ENCODE measurements around the gene KCNH2. TPM values are rescaled to one million over a fixed set of nuclear protein-coding genes. Genes with fewer than 3 reads are reported as not detected.

The KCNH2 gene
- total RNA-seq, 2 donors from 2014 or later: 2.2 to 5.6 TPM

DNA sequence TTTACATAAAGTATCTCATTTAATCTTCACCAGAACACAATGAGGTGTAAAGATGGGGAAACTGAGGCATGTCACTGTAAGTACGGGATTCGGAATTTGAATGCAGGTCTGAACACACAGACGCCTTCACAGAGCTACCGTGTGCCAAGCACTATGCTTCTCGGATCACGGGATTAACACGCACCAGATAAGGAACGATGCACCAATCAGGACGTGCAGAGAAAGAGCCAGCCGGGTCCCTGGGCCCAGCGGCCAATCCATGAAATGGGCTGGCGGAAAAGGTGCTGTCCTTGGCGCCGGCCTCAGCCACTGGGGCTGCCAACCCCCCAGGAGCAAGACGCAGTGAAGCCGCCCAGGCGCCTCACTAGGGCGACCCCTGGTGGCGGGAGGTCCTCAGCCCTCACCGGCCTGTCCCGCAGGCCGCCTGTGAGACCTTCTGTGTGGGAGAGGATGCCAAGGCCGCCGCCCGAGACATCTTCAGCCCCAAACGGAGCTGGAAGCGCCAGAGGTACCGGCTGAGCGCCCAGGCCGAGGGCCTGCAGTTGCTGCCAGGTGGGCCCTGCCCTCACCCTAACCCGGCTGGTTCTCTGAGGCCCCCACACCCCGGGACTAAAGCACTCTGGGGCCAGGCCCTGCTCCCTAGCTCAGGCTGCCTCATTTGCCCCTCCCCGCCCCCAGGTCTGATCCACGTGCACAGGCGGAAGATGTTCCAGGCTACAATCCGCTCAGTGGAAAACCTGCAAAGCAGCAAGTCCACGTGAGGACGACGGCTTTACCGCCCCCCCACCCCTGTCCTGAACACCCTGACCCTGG lies 30.6 kb upstream of the KCNH2 start:
- H3K27me3 Mint-ChIP-seq: no peaks in the 10 kb centered on the region
- H3K4me3 Mint-ChIP-seq: peak overlapping the region; percentile 86
- ATAC-seq: peak; percentile 60
- peak; percentile 67 to 80 (median 74) for DNase-seq
- peak overlapping the region; percentile 94 for H3K27ac Mint-ChIP-seq
- H3K9me3 ChIP-seq (ENCODE audit: control insufficient read depth, low read length, poor library complexity, severe bottlenecking): no peaks in the 10 kb centered on the region
- H3K4me1 Mint-ChIP-seq: peaks cover 51% of the 10 kb centered on the region
- no peaks in the 10 kb centered on the region for H3K36me3 Mint-ChIP-seq (ENCODE audit: low read depth)

DNA sequence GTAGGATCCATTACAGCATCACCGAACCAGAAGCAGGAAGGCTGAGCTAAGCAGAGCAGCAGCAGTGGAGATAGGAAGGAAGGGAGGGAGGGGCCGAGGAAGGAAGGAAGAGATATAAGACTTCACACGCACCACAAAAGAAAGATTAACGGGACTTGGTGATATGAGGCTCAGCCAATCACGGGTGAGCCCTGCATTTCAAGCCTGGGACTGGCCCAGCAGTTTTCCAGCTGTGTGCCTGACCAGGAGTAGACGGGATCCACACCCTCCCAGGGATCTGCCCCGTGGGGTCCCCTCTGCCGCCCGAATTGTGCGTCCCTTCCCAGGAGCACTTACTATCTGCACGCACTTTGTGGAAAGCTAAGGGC lies 30.0 kb upstream of the KCNH2 start:
- H3K4me1 Mint-ChIP-seq: peaks cover 51% of the 10 kb centered on the region
- H3K27ac Mint-ChIP-seq: peak overlapping the region; percentile 94
- H3K4me3 Mint-ChIP-seq: peak overlapping the region; percentile 86
- H3K9me3 ChIP-seq (ENCODE audit: control insufficient read depth, low read length, poor library complexity, severe bottlenecking): no peaks in the 10 kb centered on the region
- DNase-seq: peak in 1 of 3 donors; percentile 22
- peak; percentile 72 for ATAC-seq
- H3K27me3 Mint-ChIP-seq: no peaks in the 10 kb centered on the region
- H3K36me3 Mint-ChIP-seq (ENCODE audit: low read depth): no peaks in the 10 kb centered on the region

DNA sequence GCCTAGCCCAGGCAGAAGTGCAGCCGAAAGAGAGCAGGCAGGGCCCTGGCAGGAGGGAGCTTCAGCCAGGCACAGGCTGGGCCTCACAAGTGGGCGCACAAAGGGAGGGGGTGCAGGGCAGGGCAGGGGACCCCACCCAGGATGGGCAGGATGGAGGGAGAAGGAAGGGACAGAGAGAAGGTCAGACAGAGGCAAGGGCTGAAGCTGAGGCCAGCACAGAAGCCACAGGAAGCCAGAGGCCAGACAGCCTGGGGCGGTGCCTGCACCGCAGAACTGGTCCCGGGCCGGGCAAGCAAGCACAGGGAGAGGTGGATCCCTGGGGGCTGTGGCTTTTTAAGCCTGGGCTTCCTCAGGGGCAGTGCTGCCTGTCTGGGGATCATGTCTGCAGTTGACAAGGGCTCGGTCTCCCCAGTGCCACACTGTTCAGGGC lies 29.4 kb upstream of the KCNH2 start:
- peaks cover 47% of the 10 kb centered on the region for H3K4me1 Mint-ChIP-seq
- DNase-seq: no peak
- H3K9me3 ChIP-seq (ENCODE audit: control insufficient read depth, low read length, poor library complexity, severe bottlenecking): no peaks in the 10 kb centered on the region
- no peaks in the 10 kb centered on the region for H3K27me3 Mint-ChIP-seq
- ATAC-seq: no peak
- H3K4me3 Mint-ChIP-seq: peak overlapping the region; percentile 86
- H3K27ac Mint-ChIP-seq: peak overlapping the region; percentile 94
- H3K36me3 Mint-ChIP-seq (ENCODE audit: low read depth): no peaks in the 10 kb centered on the region

DNA sequence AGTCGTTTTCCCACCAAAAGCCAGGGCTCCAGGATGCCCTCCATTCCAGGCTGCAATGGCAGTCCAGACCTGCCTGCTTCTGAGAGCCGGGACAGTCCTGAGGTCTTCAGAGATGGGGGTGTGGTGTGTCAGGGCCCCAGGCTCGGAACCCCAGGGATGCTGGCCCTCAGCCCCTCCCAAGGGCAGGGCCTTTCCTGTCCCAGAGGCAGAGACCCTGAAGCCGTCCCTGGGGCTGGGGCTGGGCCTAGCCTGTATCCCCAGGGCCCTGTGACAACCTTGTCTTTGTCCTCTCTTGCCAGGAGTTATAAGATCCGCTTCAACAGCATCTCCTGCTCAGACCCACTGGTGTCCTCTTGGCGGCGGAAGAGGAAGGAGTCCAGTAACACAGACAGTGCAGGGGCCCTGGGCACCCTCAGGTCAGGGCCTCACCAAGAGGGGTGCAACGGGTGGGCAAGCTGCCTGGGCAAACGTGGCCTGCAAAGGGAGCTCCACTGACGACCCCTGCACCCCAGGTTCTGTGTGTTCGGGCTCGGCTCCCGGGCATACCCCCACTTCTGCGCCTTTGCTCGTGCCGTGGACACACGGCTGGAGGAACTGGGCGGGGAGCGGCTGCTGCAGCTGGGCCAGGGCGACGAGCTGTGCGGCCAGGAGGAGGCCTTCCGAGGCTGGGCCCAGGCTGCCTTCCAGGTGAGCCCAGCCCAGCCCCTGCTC lies 28.6 kb upstream of the KCNH2 start:
- no peaks in the 10 kb centered on the region for H3K9me3 ChIP-seq (ENCODE audit: control insufficient read depth, low read length, poor library complexity, severe bottlenecking)
- H3K36me3 Mint-ChIP-seq (ENCODE audit: low read depth): no peaks in the 10 kb centered on the region
- ATAC-seq: no peak
- H3K27ac Mint-ChIP-seq: peak overlapping the region; percentile 94
- no peak for DNase-seq
- H3K4me3 Mint-ChIP-seq: no peak overlapping the region
- H3K4me1 Mint-ChIP-seq: peaks cover 42% of the 10 kb centered on the region
- H3K27me3 Mint-ChIP-seq: no peaks in the 10 kb centered on the region

DNA sequence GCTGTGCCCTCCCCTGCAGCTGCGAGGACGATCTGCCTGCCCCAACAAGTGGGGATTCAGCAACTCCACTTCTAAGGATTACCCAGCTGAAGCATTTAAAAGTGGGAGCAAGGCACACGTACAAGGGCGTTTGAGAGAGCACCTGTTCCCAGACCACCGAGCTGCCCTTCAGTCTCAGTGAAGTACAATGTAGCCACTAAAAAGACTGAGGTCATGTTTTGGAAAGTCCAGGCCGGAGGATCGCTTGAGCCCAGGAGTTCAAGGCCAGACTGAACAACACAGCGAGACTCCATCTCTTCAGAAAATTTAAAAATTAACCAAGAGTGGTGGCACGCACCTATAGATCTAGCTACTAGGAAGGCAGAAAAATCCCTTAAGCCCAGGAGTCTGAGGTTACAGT lies 27.4 kb upstream of the KCNH2 start:
- Mint-ChIP-seq H3K4me1 (peaks cover 37% of the 10 kb centered on the region), H3K27ac (no peak overlapping the region), H3K36me3 (ENCODE audit: low read depth) (no peaks in the 10 kb centered on the region), H3K27me3 (no peaks in the 10 kb centered on the region), H3K4me3 (no peak overlapping the region)
- no peak for ATAC-seq
- no peak for DNase-seq
- no peaks in the 10 kb centered on the region for H3K9me3 ChIP-seq (ENCODE audit: control insufficient read depth, low read length, poor library complexity, severe bottlenecking)

DNA sequence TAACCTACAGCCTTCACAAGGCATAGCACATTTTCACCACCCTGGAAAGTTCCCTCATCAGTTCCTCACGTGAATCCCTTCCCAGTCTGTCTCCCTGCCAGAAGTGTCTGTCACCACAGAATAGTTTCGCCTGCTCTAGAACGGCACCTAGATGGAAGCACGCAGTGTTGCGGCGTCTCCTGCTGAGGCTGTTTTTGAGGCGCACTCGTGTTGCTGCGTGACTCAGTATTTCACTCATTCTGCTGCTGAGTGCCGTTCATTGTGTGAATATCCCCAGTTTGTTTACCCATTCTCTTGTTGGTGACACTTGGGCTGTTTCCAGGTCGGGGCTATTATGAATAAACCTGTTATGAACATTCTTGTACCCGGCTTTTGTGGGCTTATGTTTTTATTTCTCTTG lies 25.5 kb upstream of the KCNH2 start:
- no peaks in the 10 kb centered on the region for H3K27me3 Mint-ChIP-seq
- H3K36me3 Mint-ChIP-seq (ENCODE audit: low read depth): no peaks in the 10 kb centered on the region
- no peaks in the 10 kb centered on the region for H3K9me3 ChIP-seq (ENCODE audit: control insufficient read depth, low read length, poor library complexity, severe bottlenecking)
- no peak overlapping the region for H3K4me3 Mint-ChIP-seq
- peaks cover 28% of the 10 kb centered on the region for H3K4me1 Mint-ChIP-seq
- no peak overlapping the region for H3K27ac Mint-ChIP-seq
- ATAC-seq: no peak
- no peak for DNase-seq

DNA sequence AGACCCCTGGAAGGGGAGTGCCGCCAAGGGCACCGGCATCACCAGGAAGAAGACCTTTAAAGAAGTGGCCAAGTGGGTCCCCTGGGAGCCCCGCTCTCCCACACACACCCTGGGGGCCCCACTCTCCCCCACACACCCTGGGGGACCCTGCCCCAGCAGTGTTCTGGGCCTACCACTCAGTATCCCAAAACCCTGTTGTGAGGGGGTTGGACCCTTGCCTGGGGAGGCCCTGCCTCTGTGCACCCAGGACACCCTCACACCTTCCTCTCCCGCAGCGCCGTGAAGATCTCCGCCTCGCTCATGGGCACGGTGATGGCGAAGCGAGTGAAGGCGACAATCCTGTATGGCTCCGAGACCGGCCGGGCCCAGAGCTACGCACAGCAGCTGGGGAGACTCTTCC lies 23.4 kb upstream of the KCNH2 start:
- Mint-ChIP-seq H3K27ac (no peak overlapping the region), H3K36me3 (ENCODE audit: low read depth) (no peaks in the 10 kb centered on the region), H3K4me1 (peaks cover 27% of the 10 kb centered on the region), H3K4me3 (peak overlapping the region; percentile 45), H3K27me3 (no peaks in the 10 kb centered on the region)
- no peaks in the 10 kb centered on the region for H3K9me3 ChIP-seq (ENCODE audit: control insufficient read depth, low read length, poor library complexity, severe bottlenecking)
- no peak for DNase-seq
- ATAC-seq: no peak

DNA sequence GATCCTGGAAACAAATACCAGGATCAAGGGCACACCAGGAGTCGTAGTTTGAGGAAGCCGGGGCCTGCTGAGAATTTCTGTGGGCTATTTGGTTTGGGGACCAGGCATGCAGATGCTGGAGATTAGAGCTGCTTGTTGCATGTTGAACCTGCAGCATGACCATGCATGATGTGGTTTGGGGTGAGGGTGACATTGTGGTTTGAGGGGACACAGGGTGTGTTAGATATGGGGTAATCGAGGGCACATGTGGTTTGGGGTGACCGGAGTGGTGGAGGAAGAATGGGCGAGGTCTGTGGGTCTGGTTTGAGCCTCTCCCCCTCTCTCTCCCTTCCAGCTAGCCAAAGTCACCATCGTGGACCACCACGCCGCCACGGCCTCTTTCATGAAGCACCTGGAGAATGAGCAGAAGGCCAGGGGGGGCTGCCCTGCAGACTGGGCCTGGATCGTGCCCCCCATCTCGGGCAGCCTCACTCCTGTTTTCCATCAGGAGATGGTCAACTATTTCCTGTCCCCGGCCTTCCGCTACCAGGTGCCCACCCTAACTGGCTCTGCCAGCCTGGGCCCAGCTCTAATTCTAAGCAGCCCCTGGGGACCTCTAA lies 22.9 kb upstream of the KCNH2 start:
- peaks cover 27% of the 10 kb centered on the region for H3K4me1 Mint-ChIP-seq
- no peak for ATAC-seq
- DNase-seq: no peak
- no peaks in the 10 kb centered on the region for H3K9me3 ChIP-seq (ENCODE audit: control insufficient read depth, low read length, poor library complexity, severe bottlenecking)
- H3K36me3 Mint-ChIP-seq (ENCODE audit: low read depth): no peaks in the 10 kb centered on the region
- H3K27ac Mint-ChIP-seq: no peak overlapping the region
- H3K27me3 Mint-ChIP-seq: no peaks in the 10 kb centered on the region
- H3K4me3 Mint-ChIP-seq: peak overlapping the region; percentile 45

DNA sequence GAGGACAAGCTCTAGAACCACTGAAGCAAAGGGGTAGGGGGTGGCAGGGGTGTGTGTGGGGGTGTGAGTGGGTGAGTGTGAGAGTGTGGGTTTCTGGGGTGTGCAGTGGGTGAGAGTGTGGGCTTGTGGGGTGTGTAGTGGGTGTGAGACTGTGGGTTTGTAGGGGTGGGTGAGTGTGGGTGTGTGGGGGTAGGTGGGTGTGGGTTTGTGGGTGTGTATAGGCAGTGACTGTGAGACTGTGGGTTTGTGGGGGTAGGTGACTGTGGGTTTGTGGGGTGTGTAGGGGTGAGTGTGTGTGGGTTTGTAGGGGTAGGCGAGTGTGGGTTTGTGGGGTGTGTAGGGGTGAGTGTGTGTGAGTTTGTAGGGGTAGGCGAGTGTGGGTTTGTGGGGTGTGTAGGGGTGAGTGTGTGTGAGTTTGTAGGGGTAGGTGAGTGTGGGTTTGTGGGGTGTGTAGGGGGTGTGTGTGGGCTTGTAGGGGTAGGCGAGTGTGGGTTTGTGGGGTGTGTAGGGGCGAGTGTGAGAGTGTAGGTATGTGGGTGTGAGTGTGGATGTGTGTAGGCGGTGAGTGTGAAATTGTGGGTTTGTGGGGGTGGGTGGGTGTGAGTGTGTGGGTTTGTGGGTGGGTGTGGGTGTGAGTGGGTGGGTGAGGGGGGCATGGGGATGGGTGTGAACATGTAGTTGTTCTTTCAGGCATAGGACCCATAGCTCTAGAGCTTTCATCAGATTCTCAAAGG lies 21.5 kb upstream of the KCNH2 start:
- DNase-seq (no peak), ATAC-seq (peak; percentile 47)
- no peaks in the 10 kb centered on the region for H3K36me3 Mint-ChIP-seq (ENCODE audit: low read depth)
- H3K27ac Mint-ChIP-seq: no peak overlapping the region
- no peaks in the 10 kb centered on the region for H3K27me3 Mint-ChIP-seq
- H3K4me1 Mint-ChIP-seq: peaks cover 23% of the 10 kb centered on the region
- peak overlapping the region; percentile 21 for H3K4me3 Mint-ChIP-seq
- no peaks in the 10 kb centered on the region for H3K9me3 ChIP-seq (ENCODE audit: control insufficient read depth, low read length, poor library complexity, severe bottlenecking)

DNA sequence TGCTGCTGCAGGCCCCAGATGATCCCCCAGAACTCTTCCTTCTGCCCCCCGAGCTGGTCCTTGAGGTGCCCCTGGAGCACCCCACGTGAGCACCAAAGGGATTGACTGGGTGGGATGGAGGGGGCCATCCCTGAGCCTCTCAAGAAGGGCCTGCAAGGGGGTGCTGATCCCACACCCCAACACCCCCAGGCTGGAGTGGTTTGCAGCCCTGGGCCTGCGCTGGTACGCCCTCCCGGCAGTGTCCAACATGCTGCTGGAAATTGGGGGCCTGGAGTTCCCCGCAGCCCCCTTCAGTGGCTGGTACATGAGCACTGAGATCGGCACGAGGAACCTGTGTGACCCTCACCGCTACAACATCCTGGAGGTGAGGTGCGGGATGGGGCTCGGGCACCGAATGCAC lies 20.9 kb upstream of the KCNH2 start:
- Mint-ChIP-seq H3K27me3 (no peaks in the 10 kb centered on the region), H3K4me1 (peaks cover 23% of the 10 kb centered on the region), H3K4me3 (peak overlapping the region; percentile 21), H3K36me3 (ENCODE audit: low read depth) (no peaks in the 10 kb centered on the region), H3K27ac (no peak overlapping the region)
- DNase-seq (no peak), ATAC-seq (no peak)
- no peaks in the 10 kb centered on the region for H3K9me3 ChIP-seq (ENCODE audit: control insufficient read depth, low read length, poor library complexity, severe bottlenecking)

DNA sequence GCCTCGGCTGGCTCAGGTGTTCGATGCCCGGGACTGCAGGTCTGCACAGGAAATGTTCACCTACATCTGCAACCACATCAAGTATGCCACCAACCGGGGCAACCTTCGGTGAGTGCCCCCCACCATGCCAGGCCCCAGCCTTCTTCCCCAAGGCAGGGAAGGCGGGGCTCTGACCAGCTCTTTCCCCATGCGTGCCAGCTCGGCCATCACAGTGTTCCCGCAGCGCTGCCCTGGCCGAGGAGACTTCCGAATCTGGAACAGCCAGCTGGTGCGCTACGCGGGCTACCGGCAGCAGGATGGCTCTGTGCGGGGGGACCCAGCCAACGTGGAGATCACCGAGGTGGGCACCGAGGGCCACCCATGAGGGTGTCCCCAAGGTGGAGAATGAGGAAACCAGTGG lies 20.2 kb upstream of the KCNH2 start:
- H3K27ac Mint-ChIP-seq: peak overlapping the region; percentile 78
- H3K4me3 Mint-ChIP-seq: no peak overlapping the region
- peaks cover 24% of the 10 kb centered on the region for H3K4me1 Mint-ChIP-seq

DNA sequence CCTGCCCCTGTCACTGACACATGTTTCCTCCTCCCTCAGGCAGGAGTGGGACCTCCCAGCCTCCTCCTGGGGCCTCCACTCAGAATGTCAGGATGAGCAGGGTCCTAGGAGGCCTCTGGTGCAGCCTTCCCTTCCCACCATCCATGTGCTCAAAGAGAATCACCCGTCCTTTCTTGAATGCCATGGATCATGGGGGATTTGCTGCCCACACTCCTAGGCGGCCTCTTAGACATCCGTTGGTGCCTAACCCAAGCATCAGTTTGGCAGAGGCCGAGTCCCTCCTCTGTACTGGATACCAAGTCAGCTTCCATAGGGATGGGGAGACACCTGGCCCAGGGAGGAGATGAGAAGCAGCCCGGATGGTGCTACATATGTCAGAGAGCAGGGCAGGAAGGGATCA lies 19.7 kb upstream of the KCNH2 start:
- no peaks in the 10 kb centered on the region for H3K36me3 Mint-ChIP-seq (ENCODE audit: low read depth)
- H3K4me1 Mint-ChIP-seq: peaks cover 24% of the 10 kb centered on the region
- DNase-seq (no peak), ATAC-seq (no peak)
- no peaks in the 10 kb centered on the region for H3K27me3 Mint-ChIP-seq
- H3K9me3 ChIP-seq (ENCODE audit: control insufficient read depth, low read length, poor library complexity, severe bottlenecking): no peaks in the 10 kb centered on the region
- H3K4me3 Mint-ChIP-seq: peak overlapping the region; percentile 63
- peak overlapping the region; percentile 78 for H3K27ac Mint-ChIP-seq

More for the DNA sequence above, 20.2 kb upstream of the KCNH2 start:
- no peak for DNase-seq
- no peak for ATAC-seq
- Mint-ChIP-seq H3K36me3 (ENCODE audit: low read depth) (no peaks in the 10 kb centered on the region), H3K27me3 (no peaks in the 10 kb centered on the region)
- H3K9me3 ChIP-seq (ENCODE audit: control insufficient read depth, low read length, poor library complexity, severe bottlenecking): no peaks in the 10 kb centered on the region

DNA sequence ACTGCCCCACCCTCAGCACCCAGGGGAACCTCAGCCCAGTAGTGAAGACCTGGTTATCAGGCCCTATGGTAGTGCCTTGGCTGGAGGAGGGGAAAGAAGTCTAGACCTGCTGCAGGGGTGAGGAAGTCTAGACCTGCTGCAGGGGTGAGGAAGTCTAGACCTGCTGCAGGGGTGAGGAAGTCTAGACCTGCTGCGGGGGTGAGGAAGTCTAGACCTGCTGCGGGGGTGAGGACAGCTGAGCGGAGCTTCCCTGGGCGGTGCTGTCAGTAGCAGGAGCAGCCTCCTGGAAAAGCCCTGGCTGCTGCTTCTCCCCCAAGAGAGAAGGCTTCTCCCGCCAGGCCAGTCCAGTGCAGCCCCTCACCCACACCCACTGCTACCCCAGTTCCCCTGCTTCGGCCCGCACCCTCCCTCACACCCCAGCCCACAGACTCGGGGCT lies 19.0 kb upstream of the KCNH2 start:
- H3K27ac Mint-ChIP-seq: no peak overlapping the region

More for the DNA sequence above, 19.0 kb upstream of the KCNH2 start:
- Mint-ChIP-seq H3K27me3 (no peaks in the 10 kb centered on the region), H3K36me3 (ENCODE audit: low read depth) (no peaks in the 10 kb centered on the region), H3K4me3 (peak overlapping the region; percentile 63), H3K4me1 (peaks cover 24% of the 10 kb centered on the region)
- no peak for ATAC-seq
- DNase-seq: no peak
- no peaks in the 10 kb centered on the region for H3K9me3 ChIP-seq (ENCODE audit: control insufficient read depth, low read length, poor library complexity, severe bottlenecking)
